Fibroblast of mammary gland (primary cell): Measurements from ENCODE around the gene IKZF4.
A peak's percentile ranks its signal among the peaks of the same experiment; 100 is the strongest.

Experiments
- DNase-seq: peaks from one replicate; pipeline ENCODE4 v3.0.0-alpha.2; 2010; ENCODE audit warnings: low read depth
- H3K4me3 ChIP-seq: 2 replicates; pipeline ENCODE4 v1.5.1; 2011; ENCODE audit warnings: low read depth, mild to moderate bottlenecking, low read length, moderate library complexity; ENCODE audit not compliant: control insufficient read depth
- CTCF ChIP-seq: conservative IDR thresholded peaks from 2 replicates; pipeline ENCODE4 v1.5.1; 2011; ENCODE audit warnings: low read depth, low read length, inconsistent platforms; ENCODE audit not compliant: control insufficient read depth, insufficient read depth

Gene IKZF4

DNA sequence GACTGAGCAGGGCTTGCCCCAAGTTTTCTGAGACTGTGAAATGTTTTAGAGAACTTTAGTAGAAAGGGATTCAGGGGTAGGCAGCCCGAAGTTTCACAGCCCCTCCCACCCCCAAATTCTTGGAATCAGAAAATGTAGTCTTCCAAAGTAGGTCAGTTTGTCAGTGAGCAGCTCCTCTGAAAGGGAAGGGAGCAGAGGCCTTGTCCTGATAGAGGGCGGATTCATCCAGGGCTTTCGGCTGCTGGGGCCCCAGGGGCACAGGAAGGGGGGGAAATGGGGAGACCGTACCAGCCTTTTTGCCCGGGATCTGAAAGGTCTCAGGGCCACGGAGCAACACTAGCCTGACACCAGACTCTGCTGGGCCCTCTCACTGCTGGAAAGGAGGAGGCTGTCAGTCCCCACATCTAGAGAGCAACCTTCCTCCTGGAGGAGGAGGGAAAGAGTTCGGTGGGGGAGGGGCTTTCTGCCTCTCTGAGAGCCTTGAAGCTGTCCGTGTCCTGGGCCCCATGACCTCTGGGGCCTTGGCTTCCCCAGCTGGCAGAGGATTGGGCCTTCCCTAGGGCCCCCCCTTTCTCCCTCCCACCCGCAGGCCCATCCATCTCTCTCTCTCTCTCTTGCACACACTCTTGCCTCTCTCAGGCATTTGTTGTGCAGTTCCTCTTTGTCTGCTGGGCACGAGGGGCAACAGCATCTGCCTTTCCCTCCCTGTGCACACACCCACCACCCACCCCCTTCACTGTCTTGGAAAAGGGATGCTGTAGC, at the start of gene IKZF4:
Gene IKZF4 (plus strand): TSS at position 621 of the 762 bp plus-strand sequence. CDS start 451 bp downstream, outside the sequence.
- TF ChIP-seq CTCF, result no peak
- H3K4me3 ChIP-seq, result peak within 1 kb of the TSS; percentile 2
- no peak for DNase-seq

GRCh38 chr12:55972042-55972441, 48.8 kb upstream of the IKZF4 start:
- no peak for TF ChIP-seq CTCF
- no peak overlapping the region for H3K4me3 ChIP-seq
- peak; percentile 69 for DNase-seq

- DNase-seq, result no peak
- peak overlapping the region; percentile 72 for H3K4me3 ChIP-seq
- TF ChIP-seq CTCF, result no peak
These were observed 48.4 kb upstream of the IKZF4 start for GRCh38 chr12:55972456-55972855.

DNA sequence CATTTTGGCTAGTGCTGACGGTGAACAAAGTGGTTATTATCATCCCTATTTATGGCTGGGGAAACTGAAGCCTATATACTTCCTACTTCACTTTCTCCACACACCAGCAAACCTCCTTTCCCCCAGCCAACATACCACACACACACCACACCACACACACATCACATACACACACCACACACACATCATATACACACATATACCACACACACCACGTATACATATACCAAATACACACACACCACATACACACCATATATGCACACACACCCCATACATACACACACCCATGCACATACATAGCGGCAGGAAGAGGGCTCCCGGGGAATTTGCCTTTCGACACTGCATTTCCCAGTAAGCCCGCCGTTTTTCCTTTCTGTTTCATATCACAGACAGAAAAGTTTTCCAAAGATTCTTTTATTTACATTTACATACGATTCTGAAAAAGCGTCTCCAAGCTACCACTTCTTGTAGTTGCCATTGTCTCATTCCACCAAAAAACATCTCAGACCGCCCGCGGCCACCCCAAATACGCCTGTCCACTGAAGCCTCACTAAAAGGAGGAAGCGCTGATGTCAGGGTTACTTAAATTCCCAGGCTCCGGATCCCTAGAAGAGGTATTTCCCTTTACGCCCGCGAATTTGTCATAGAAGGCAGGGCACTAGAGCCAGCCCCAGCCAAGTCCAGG, 47.8 kb upstream of the IKZF4 start:
- no peak for TF ChIP-seq CTCF
- H3K4me3 ChIP-seq, result peak overlapping the region; percentile 72
- no peak for DNase-seq

DNA sequence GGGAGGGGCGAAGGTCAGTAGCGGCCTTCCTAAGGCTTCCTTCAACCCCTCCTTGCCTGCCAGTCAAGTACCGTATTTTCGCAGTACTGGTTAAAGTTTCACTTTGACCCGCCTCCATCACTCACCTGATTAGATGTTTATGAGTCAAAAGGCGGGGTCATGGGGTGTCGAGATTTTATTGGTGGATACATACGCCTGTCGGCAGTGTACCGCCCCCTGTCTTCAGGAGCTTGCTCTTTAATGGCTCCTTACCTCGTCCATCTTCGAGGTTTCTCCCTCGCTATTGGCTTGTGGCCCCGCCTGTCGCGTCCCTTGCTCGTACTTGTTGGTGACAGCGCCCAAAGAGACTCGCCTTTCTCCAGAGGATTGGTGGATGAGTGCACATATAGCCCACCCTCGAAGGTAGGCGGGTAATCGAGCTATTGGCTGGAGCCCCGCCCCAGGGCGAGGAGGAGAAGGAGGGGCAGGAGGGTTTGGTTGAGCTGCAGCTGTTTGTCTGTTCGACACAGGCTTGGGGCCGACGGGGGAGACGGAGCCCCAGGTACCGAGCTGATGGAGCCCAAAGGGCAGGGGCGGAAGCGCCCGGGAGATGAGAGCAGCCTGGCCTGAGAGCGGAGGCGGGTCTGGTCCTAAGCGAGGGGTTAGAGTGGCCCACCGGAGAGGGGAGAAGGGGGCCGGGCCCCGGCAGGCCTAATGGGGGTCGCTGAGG, 47.1 kb upstream of the IKZF4 start, which contains the start of gene RAB5B:
Gene RAB5B (plus strand): TSS at position 480 of the 709 bp plus-strand sequence. CDS start 12,883 bp downstream, outside the sequence.
- H3K4me3 ChIP-seq, result peak within 1 kb of the TSS; percentile 93
- peak; percentile 100 for DNase-seq
- TF ChIP-seq CTCF, result no peak

GRCh38 chr12:55974308-55974730, 46.5 kb upstream of the IKZF4 start:
- TF ChIP-seq CTCF, result no peak
- DNase-seq, result peak; percentile 49
- H3K4me3 ChIP-seq, result peak overlapping the region; percentile 93
